PC-9 (cell line): Measurements from ENCODE around the gene CTCF. TPM values are rescaled to one million over a fixed set of nuclear protein-coding genes. Genes with fewer than 3 reads are reported as not detected.

Source experiments
- BruUV-seq: library from RNA; stranded (reverse); fragments of 400-500 nt; replicated peaks from 2 replicates; lab custom pipeline; 2021; lab: Mats Ljungman, UMichigan
- CTCF ChIA-PET: fragments of 300-600 bp; sonication (Branson Sonifier 250); formaldehyde crosslinking; loops from one replicate; lab custom pipeline; 2022; ENCODE audit warnings: antibody characterized with exemption; lab: Charles Lee
- POLR2A ChIA-PET: fragments of 300-600 bp; sonication (Branson Sonifier 250); formaldehyde crosslinking; loops from one replicate; lab custom pipeline; 2022; ENCODE audit warnings: antibody characterized with exemption; ENCODE audit not compliant: unreplicated experiment; lab: Charles Lee
- DNase-seq, 2 experiments: peaks; one replicate each; pipeline versions ENCODE4 v3.0.0 to v3.0.0-alpha.2; 2015 to 2022; ENCODE audit warnings: mixed read lengths in 1 of 2
- H2AFZ ChIP-seq: fragments of 200-600 bp; sonication (generic); 2 replicates; pipeline ENCODE4 v1.8.1; 2017; ENCODE audit warnings: antibody characterized with exemption
- H3F3A ChIP-seq: fragments of 200-600 bp; sonication (generic); 2 replicates; pipeline ENCODE4 v1.8.1; 2017; ENCODE audit warnings: antibody characterized with exemption, mild to moderate bottlenecking, low read depth; ENCODE audit not compliant: insufficient read depth
- H3K27ac ChIP-seq: fragments of 200-600 bp; sonication (generic); 2 replicates; pipeline ENCODE4 v1.6.1; 2016; ENCODE audit warnings: mixed run types
- H3K27me3 ChIP-seq: fragments of 200-600 bp; sonication (generic); 2 replicates; pipeline ENCODE4 v1.6.1; 2016; ENCODE audit warnings: low read depth, mixed run types; ENCODE audit not compliant: insufficient read depth
- H3K36me3 ChIP-seq: fragments of 200-600 bp; sonication (generic); 2 replicates; pipeline ENCODE4 v1.6.1; 2016; ENCODE audit warnings: low read depth, mixed run types
- H3K4me1 ChIP-seq: fragments of 200-600 bp; sonication (generic); replicated peaks from 2 replicates; pipeline ENCODE4 v1.6.1; 2016; ENCODE audit warnings: mixed run types; ENCODE audit not compliant: insufficient read depth
- H3K4me2 ChIP-seq: fragments of 200-600 bp; sonication (generic); 2 replicates; pipeline ENCODE4 v1.6.1; 2017; ENCODE audit warnings: mixed run types
- H3K4me3 ChIP-seq: fragments of 200-600 bp; sonication (generic); 2 replicates; pipeline ENCODE4 v1.6.1; 2016; ENCODE audit warnings: mixed run types
- H3K79me2 ChIP-seq: fragments of 200-600 bp; sonication (generic); 2 replicates; pipeline ENCODE4 v1.6.1; 2017; ENCODE audit warnings: low read depth, mixed run types
- H3K9me2 ChIP-seq: fragments of 200-600 bp; sonication (generic); 2 replicates; pipeline ENCODE4 v1.8.1; 2017; ENCODE audit warnings: mild to moderate bottlenecking; ENCODE audit not compliant: insufficient read depth
- H3K9me3 ChIP-seq: fragments of 200-600 bp; sonication (generic); 2 replicates; pipeline ENCODE4 v1.8.1; 2016; ENCODE audit warnings: low read depth; ENCODE audit not compliant: insufficient read depth
- H4K20me1 ChIP-seq: fragments of 200-600 bp; sonication (generic); 2 replicates; pipeline ENCODE4 v1.8.1; 2017; ENCODE audit not compliant: insufficient read depth
- CTCF ChIP-seq: fragments of 200-600 bp; sonication (generic); conservative IDR thresholded peaks from 2 replicates; pipeline ENCODE4 v1.6.1; 2017; ENCODE audit warnings: mixed run types, antibody characterized with exemption, mild to moderate bottlenecking, moderate library complexity
- EZH2 ChIP-seq: fragments of 200-600 bp; sonication (generic); IDR thresholded peaks from 2 replicates; pipeline ENCODE4 v1.8.0; 2017; ENCODE audit warnings: antibody characterized with exemption, low read depth
- intact Hi-C: fragments of 100-400 bp; cut with micrococcal nuclease; formaldehyde crosslinking; loops from one replicate; pipeline ENCODE4 v1.10.0; 2022; ENCODE audit not compliant: unreplicated experiment
- total RNA-seq: library from RNA; stranded (reverse); gene quantifications from 2 replicates; pipeline ENCODE4 v1.2.3, GENCODE V29; 2021

The CTCF gene
- total RNA-seq, 1 experiment from 2014 or later, result 39.0 TPM

DNA sequence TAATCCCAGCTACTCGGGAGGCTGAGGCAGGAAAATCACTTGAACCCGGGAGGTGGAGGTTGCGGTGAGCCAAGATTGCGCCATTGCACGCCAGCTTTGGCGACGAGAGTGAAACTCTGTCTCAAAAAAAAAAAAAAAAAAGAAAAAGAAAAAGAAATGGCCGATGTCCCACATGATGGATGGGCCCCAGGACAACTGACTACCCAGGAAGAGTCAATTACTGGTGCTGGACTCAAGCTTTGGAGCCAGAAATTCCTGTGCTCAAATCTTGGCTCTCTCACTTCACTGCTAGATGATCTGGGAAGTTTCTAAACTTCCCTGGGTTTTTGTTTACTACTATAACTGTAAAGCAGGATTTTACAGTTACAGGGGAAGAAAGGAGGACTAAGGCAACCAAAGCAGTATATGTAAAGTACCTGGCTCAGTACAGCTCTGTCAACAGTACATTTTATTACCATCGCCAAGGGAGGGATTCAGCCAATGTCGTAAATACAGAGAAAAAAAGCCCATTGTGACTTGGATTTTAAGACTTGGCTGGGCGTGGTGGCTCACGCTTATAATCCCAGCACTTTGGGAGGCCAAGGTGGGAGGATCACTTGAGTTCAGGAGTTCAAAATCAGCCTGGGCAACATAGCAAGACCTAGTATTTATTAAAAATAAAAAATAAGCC lies 116.2 kb downstream of the CTCF start:
- ChIA-PET POLR2A (no interaction called here), CTCF (no interaction called here)
- Histone ChIP-seq H3K27ac (0 out of 2 replicates have a peak overlapping the region, but pooled peaks have one; percentile 19), H3K36me3 (no peaks in the 10 kb centered on the region), H3K4me2 (no peak overlapping the region), H3K27me3 (no peaks in the 10 kb centered on the region), H4K20me1 (no peaks in the 10 kb centered on the region), H3K4me1 (peaks cover 26% of the 10 kb centered on the region), H3K79me2 (0 out of 2 replicates have a peak, but pooled peaks cover 3% of the 10 kb centered on the region), H3K9me3 (no peaks in the 10 kb centered on the region), H2AFZ (no peak overlapping the region), H3K9me2 (no peaks in the 10 kb centered on the region), H3K4me3 (no peak overlapping the region), H3F3A (peaks cover 27% of the 10 kb centered on the region)
- TF ChIP-seq EZH2 (no peak), CTCF (no peak)
- BruUV-seq, result no TSS peak
- DNase-seq, result no peak
- intact Hi-C loops, result loop anchor here (5.0 to 10.0 kb wide), 3 partner anchors 44 to 556 kb away; partner anchors contain the start of gene ESRP2

DNA sequence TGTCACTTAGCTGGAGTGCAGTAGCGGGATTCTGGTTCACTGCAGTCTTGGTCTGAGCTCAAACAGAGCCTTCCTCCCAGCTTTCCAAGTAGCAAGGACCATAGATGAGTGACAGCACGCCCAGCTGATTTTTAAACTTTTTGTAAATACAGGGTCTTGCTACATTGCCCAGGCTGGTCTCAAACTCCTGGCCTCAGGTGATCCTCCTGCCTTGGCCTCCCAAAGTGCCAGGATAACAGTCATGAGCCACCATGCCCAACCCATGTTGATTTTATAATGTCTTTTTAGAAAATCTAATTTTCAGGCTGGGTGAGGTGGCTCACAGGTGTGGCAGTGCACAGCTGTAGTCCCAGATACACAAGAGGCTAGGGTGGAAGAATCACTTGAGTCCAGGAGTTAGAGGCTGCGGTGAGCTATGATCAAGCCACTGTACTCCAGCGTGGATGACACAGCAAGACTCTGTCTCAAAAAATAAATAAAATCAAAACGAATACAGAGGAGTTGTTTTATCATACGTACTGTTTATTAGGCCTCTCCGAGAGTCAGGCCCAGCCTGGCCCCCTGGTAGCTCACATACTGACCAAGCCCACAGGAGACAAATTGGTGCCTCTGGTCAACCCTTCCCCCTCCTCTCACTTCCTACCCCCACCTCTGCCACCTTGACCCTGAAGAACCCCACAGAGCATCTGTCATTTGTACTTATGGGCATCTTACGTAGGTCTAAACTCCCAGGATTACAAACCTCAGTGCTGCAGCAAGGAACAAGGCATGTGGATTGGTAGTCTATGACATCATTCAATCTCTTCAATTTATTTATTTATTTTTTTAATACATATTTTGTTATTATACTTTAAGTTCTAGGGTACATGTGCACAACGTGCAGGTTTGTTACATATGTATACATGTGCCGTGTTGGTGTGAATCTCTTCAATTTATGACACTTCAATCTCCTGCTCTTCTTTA lies 117.9 kb downstream of the CTCF start:
- Histone ChIP-seq H3K4me2 (no peak overlapping the region), H3K4me3 (no peak overlapping the region), H3K27me3 (no peaks in the 10 kb centered on the region), H3K9me2 (no peaks in the 10 kb centered on the region), H3K27ac (no peak overlapping the region), H3K36me3 (no peaks in the 10 kb centered on the region), H3K4me1 (peaks cover 26% of the 10 kb centered on the region), H4K20me1 (no peaks in the 10 kb centered on the region), H3K79me2 (0 out of 2 replicates have a peak, but pooled peaks cover 3% of the 10 kb centered on the region), H2AFZ (no peak overlapping the region), H3F3A (peaks cover 27% of the 10 kb centered on the region), H3K9me3 (no peaks in the 10 kb centered on the region)
- TF ChIP-seq EZH2, result no peak
- DNase-seq, result no peak
- intact Hi-C loops, result loop anchor here (5.0 to 10.0 kb wide), 3 partner anchors 42 to 555 kb away; partner anchors contain the start of gene ESRP2
- BruUV-seq, result no TSS peak
- ChIA-PET CTCF (interaction anchor here (0.7 kb wide), 1 partner anchor 186 kb away, joined by 3 read pairs; no protein-coding TSS in a partner anchor), POLR2A (interaction anchor here (0.6 kb wide), 1 partner anchor 33 kb away, joined by 4 read pairs; no protein-coding TSS in a partner anchor)

- Histone ChIP-seq H3K4me2 (no peak overlapping the region), H3K9me3 (no peaks in the 10 kb centered on the region), H3K27ac (no peak overlapping the region), H3K9me2 (no peaks in the 10 kb centered on the region), H3K4me1 (no peaks in the 10 kb centered on the region), H3K4me3 (no peak overlapping the region), H3K36me3 (no peaks in the 10 kb centered on the region), H4K20me1 (no peaks in the 10 kb centered on the region), H2AFZ (no peak overlapping the region), H3K27me3 (no peaks in the 10 kb centered on the region), H3F3A (no peaks in the 10 kb centered on the region), H3K79me2 (no peaks in the 10 kb centered on the region)
- no peak for DNase-seq
- intact Hi-C loops, result no loop called here
- BruUV-seq, result no TSS peak
- CTCF ChIA-PET, result interaction anchor here (0.5 kb wide), 1 partner anchor 249 kb away, joined by 4 read pairs; no protein-coding TSS in a partner anchor
- no peak for TF ChIP-seq EZH2
- TF ChIP-seq CTCF, result no peak
- POLR2A ChIA-PET, result no interaction called here
These were observed 121.4 kb downstream of the CTCF start for GRCh38 chr16:67683767-67684166.
